GM18511 (cell line): ENCODE measurements around the gene BORCS8.

ENCODE experiments used
- ATAC-seq: cut with Tn5 transposase; IDR thresholded peaks from one replicate; pipeline ENCODE4 v1.9.1; 2021; ENCODE audit warnings: mild to moderate bottlenecking, moderate library complexity; ENCODE audit not compliant: unreplicated experiment

BORCS8 gene

DNA sequence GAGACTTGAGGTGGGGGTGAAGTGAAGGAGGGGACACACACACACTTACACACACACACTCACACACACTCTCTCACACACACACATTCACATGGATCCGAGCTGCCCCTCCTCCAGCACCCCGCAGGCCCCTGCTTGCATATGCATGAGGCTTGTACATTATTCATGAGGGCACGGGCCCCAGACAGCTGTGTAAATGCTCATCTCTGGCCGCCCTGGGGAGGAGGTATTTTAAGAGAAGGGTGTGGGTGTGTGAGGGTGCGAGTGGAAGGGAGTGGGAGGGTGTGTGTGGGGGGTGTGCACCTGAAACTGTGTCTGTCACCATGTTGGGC, 22.2 kb upstream of the BORCS8 start:
- no peak for ATAC-seq

DNA sequence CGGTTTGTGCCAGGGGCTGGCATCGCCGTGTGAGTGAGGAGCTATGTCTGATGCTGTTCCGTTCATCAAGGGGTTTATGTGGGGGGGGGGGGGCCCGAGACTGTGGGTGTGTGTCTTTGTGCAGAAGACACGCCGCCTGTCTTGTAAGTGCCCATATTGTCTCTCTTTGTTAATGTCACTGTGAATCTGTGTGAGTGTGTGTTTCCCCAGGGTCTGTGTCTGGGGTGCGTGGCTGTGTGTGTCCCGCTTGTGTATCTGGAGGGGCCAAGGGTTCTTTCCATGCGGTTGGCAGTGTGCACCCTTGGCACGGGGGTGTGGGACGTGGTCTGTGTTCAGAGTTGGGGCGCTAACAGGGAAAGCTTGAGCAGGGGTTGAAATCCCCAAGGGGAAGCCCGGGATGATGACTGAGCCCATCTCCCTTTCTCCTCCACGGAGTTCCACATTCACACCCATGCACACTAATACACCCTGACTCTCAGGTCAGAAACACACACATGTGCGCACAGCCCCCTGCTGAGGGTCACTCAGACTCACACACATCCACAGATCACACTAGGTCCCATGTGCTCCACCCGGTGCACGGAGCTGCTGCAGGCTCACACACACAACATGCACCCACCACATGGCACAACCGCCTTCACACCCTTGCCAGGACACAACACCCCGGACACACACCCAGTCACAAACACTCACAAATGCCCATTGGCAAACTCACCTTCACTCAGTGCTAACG, 21.6 kb upstream of the BORCS8 start:
- ATAC-seq, result no peak

DNA sequence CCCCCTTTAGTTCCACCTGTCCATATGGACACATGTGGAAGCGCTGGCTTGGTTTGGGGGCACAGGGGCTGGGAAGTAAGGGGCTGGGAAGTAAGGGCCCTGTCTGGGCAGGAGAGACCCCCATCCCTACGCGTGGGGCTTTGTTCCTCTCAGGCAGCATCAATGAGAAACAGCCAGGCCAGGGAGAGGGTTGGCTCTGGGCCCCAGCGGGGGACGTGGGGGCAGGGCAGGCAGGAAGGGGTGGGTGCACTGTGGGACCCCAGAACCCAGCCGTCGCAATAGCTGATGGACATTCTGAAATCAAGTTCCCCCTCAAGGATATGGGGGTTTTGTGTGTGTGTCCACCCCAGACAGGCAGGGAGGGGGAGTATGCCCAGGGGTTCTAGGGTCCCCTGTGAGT, 21.0 kb upstream of the BORCS8 start:
- no peak for ATAC-seq

GRCh38 chr19:19211499-19212420, 19.8 kb upstream of the BORCS8 start, which contains the start of gene NCAN:
Gene NCAN, plus strand, starts transcription at chr19:19211958. Its CDS starts 4,996 bp downstream, at chr19:19216954.
- no peak for ATAC-seq

- no peak for ATAC-seq
Measured at GRCh38 chr19:19209372-19209771, 17.4 kb upstream of the BORCS8 start.

GRCh38 chr19:19207637-19208572, 16.0 kb upstream of the BORCS8 start:
- no peak for ATAC-seq

GRCh38 chr19:19206938-19207337, 15.0 kb upstream of the BORCS8 start:
- ATAC-seq, result no peak

- no peak for ATAC-seq
Measured at GRCh38 chr19:19205416-19206410, 13.8 kb upstream of the BORCS8 start.

DNA sequence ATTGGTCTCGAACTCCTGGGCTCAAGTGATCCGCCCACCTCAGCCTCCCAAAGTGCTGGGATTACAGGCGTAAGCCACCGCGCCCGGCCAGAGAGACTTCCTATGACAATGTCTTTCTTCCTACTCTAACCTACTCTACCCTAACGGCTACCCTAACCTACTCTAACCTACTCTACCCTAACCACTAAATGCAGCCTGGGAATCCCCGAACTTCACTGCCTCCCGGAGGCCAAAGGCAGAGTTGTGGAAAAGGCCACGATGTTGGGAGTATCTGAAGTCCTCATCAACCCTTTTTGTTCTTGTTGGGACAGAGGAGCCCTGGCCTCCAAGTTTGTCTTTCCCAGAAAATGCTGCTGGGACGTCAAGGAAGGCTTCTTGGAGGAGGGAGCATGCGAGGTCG, 12.2 kb upstream of the BORCS8 start:
- ATAC-seq, result no peak

DNA sequence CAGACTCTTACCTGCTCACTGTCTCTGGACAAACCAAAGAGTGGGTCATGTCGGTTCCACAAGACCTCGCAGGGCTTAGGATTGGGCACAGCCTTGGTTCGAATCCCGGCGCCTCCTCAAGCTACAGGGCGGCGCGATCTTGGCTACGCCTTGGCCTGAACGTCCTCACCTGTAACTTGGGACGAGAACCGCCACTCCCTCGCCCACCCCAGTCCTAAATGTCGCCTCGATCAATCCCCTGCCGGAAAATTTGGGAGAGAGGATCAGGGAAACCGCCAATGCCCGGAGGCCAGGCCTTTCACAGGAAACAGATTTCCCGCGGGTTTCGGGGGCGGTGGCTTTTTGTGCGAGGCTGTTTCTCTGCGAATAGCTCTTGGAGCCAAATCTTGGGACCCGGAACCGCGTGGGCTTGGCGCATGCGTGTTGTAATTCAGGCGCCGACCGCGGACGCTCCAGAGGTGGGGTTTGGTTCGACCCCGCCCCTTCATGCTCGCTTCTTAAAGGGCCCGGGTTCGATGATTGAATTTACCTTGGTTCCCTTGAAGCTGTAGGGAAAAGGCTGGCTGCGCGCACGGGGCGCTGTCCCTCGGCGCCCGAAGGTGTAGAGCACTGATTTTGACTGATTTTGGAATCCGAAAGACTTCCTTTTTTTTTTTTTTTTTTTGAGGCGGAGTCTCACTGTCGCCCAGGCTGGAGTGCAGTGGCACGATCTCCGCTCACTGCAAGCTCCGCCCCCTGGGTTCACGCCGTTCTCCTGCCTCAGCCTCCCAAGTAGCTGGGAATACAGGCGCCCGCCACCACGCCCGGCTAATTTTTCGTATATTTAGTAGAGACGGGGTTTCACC, 11.3 kb upstream of the BORCS8 start, which contains the start of gene NR2C2AP:
Gene NR2C2AP (minus strand): TSS at position 403 of the 845 bp plus-strand sequence. CDS start 354 bp downstream, at position 49.
- peak; percentile 89 for ATAC-seq

DNA sequence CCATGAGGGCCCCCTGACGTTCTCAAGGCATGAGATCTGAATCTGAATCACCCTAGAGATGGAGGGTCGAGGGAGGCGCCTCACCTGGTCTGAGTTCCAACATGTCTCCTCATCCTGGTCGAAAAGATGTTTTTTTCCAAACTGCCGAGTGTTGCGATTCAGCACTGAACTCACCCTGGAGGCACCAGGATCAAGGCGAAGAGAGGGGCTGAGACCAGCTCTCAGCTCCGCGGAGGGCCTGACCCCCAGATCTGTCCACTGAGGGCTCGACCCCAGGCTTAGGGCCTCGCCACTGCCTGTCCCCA, 10.7 kb upstream of the BORCS8 start:
- no peak for ATAC-seq

DNA sequence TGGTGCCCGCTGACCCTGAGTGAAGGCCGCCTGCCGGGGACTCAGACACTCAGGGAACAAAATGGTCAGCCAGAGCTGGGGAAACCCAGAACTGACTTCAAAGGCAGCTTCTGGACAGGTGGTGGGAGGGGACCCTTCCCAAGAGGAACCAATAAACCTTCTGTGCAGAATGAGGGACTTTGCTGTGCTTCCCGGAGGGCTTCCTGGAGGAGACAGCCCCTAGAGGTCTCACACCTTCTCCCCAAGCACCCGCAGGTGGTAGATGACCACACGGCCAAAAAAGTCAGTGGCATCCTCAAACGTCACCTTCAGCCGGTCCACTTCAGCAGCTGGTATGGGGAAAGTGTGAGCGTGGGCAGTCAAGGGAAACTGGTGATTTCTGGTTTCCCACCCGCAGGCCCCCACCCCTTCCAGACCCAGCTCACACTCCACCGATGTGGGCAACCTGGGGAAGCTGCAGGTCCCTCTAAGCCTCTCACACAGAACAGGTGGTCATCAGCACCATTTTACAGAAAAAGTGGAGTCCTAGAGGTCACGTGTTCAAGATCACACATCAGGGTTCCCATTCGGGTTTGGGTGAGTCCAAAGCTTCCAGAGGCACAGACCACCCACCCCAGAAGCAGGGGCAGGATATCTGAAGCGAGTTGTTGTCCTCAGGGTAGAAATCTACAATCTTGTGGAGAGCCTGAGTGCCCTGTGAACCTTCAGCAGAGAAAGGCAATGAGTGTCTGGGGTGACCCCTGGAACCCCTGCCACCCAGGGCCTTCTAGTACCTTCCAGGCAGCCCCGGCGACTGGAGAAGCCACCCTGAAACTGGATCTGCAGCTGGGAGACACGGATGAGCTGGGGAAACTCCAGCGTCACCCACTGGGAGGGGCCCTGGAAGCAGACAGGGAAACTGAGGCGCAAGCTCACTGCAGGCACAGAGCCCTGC, 10.0 kb upstream of the BORCS8 start:
- ATAC-seq, result no peak

GRCh38 chr19:19193926-19194325, 2.0 kb upstream of the BORCS8 start:
- ATAC-seq, result no peak

GRCh38 chr19:19192910-19193423, 1.0 kb upstream of the BORCS8 start:
- peak; percentile 8 for ATAC-seq

DNA sequence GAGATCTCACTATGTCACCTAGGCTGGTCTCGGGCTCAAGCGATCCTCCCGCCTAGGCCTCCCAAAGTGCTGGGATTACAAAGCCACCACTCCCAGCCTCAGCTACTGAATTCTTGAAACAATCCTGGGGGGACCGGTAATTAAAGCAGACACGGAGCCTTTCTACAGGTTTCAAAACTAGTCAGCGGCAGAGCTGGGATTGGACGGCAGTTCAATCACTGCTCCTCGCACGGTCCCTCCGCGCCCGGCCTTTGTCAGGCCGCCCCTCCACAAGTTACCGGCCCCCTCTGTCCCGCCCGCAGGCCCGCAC, 229 bp downstream of the BORCS8 start:
- ATAC-seq, result no peak

DNA sequence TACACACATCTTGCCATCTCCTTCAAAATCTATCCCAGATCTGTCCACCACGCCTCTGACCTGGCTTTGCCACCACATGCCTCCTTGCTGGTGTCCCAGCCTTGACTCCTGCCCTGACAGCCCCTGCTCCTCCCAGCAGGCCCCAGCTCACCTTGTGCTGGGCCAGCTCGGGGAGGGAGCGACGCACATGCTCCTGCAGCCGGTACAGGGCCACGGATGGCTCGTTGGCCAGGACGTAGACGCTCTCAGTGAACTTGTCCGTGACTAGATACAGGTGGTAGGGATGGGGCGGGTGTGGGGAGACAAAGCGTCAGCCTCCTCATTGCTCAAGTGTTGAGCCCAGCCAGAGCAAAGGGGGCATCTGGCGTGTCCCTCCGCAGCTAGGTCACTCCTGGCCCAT, 5.2 kb downstream of the BORCS8 start:
- no peak for ATAC-seq

DNA sequence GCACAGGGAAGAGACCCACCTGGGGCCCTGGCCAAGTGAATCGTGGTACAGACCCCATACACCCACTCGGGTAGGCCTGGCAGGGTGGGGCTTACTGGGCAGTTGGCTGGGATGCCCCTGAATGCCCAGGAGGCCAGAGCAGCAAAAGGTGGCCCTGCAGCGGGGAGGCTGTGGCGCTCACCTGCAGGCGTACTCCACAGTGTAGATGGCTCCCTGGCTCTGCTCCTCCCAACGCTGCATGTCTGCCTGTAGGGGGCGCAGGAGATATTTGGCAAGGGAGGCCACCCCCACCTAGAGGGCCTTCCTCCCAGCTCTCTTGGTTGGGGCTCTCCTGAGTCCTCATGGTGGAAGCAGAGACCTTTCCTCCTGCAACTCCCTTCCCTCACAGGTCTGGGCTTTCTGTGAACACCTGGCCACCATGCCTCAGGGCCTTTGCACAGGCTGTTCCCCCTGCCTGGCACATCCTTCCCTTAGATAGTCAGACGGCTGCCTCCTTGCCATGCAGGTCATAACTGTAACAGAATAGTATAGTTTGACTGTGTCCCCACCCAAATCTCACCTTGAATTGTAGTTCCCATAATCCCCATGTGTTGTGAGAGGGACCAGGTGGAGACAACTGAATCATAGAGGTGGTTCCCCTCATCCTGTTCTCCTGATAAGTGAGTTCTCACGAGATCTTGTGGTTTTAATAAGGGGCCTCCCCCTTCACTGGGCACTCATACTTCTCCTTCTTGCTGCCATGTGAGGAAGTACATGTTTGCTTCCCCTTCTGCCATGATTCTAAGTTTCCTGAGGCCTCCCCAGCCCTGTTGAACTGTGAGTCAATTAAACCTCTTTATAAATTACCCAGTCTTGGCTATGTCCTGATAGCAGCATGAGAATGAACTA, 5.9 kb downstream of the BORCS8 start:
- ATAC-seq, result no peak
